GM21786 (cell line): Measurements from ENCODE around the gene BEST1.

Experiments
- ATAC-seq: cut with Tn5 transposase; IDR thresholded peaks from one replicate; pipeline ENCODE4 v1.9.1; 2021; ENCODE audit not compliant: unreplicated experiment

BEST1 gene

DNA sequence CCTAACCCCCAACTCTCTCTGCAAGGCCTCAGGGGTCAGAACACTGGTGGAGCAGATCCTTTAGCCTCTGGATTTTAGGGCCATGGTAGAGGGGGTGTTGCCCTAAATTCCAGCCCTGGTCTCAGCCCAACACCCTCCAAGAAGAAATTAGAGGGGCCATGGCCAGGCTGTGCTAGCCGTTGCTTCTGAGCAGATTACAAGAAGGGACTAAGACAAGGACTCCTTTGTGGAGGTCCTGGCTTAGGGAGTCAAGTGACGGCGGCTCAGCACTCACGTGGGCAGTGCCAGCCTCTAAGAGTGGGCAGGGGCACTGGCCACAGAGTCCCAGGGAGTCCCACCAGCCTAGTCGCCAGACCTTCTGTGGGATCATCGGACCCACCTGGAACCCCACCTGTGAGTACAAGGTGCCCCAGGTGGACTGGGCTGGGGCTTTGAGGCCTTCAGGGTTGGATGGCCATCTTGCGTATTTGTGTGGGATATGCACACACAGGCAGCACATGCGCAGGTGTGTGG is at the start of gene BEST1:
Gene BEST1 (plus strand): TSS at position 317 of the 513 bp plus-strand sequence. CDS start 1,456 bp downstream, outside the sequence.
- no peak for ATAC-seq

DNA sequence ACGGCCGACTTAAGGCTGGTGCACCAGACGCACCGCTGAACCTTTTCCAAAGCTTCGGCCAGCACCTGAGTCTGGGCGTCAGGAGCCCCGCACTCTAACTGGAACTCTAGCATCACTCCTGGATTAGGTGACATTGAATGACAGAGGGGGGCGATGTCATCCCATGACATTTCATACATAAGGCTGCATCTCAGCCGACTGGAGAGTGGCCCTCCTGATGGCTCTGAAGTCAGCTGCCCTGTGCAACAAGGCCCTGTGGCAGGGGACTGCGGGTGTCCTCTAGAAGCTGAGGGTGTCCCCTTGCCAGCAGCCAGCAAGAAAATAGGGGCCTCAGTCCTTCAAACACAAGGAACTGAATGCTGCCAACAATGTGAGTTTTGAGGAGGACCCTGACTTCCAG is 48.8 kb upstream of the BEST1 start:
- no peak for ATAC-seq

GRCh38 chr11:61902313-61902712 is 47.8 kb upstream of the BEST1 start:
- ATAC-seq = no peak

DNA sequence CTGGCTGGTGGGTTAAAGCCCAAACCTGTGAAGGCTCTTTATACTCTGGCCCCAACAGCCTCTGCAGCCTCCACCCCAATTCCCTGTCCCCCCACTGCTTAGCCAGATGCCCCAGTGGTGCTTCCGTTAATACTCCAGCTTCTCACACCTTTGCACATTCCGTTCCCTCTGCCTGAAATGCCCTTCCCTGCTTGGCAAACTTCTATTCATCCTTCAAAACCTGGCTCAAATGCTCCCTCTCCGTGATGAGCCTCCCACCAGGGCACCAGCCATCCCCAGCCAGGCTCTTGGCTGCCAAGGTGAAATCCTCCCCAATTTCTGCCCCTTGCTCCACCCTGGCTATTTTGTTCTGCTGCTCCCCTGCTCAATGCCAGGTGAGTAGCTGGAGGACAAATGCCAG is 46.3 kb upstream of the BEST1 start:
- ATAC-seq = no peak

- no peak for ATAC-seq
Measured at GRCh38 chr11:61904539-61905048, 45.6 kb upstream of the BEST1 start.

DNA sequence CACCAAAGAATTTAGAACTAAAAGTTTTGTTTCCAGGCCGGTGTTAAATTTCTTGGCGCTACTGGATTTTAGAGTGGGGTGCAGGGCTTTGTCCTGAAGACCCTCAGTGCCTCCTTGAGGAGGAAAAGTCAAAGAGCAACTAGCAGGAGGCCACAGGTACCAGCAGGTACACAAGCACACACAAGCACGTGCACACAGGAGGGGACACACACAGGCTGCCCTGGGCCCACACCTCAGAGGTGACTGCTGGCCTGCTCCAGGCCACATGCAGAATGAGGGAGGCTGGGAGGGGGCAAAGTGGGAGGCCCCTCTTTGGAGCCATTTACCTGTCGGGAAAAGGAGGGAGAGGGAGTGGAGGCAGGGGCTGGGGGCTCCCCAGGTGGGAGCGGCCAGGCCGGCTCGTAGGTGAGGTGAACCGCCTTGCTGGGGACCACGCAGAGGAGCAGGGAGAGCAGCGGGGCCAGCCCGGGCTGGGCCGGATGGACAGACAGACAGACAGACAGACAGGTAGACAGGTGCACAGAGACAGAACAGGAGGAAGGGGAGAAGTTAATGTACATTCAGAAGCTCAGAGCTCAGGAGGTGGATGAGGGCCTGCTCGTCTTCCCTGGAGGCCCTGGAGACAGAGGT is 45.0 kb upstream of the BEST1 start:
- ATAC-seq = no peak

DNA sequence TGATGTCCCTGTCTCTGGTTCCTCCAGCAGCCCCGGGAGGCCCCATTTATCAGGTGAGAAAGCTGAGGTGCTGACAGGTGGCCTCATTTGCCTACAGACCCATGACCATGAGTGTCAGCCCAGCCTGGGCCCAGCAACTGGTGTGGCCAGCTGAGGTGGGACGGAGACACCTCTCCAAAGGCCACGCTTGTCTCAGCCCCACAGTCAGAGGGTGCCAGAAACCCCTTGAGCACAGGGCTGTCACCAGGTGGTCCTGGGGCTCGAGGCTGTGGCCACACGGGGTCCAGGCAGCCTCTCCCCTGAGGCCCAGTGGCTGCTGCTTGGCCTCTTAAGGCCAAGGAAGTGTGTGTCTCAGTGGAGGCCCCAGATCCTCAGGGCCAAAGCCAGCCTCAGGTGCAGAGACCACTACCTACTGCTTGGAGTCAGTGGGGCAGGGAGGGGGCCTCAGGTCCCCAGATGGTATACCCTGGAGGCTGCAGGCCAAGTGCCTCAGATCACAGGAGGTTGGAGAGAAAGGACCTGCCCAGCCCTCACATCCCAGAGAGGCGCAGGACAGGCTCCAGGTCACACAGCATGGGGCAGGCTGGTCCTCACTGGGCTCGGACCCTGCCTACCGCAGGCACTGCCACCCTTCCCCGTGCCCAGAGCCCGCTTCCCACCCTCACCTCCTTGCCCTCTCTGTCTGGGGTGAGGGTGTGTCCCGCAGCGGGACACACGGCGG is 44.2 kb upstream of the BEST1 start:
- no peak for ATAC-seq

DNA sequence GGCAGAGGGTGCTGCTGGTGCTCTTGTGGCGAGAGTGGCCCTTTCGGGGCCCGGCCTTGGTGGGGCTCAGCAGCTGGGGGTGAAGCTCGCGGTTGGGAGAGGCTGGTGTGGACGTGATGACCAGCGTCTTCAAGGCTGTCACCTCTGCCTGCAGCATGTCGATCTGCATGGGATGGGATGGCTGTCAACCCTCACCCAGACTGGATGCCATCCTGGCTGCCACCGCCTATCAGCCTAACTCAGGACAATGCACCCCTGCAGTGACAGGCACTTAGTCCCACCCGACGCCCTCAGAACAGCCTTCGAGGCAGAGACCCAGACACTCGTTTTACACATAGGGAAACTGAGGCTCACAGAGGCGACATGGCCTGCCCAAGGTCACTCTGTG is 43.6 kb upstream of the BEST1 start:
- ATAC-seq = no peak

- ATAC-seq = no peak
Measured at GRCh38 chr11:61907282-61907681, 42.9 kb upstream of the BEST1 start.

DNA sequence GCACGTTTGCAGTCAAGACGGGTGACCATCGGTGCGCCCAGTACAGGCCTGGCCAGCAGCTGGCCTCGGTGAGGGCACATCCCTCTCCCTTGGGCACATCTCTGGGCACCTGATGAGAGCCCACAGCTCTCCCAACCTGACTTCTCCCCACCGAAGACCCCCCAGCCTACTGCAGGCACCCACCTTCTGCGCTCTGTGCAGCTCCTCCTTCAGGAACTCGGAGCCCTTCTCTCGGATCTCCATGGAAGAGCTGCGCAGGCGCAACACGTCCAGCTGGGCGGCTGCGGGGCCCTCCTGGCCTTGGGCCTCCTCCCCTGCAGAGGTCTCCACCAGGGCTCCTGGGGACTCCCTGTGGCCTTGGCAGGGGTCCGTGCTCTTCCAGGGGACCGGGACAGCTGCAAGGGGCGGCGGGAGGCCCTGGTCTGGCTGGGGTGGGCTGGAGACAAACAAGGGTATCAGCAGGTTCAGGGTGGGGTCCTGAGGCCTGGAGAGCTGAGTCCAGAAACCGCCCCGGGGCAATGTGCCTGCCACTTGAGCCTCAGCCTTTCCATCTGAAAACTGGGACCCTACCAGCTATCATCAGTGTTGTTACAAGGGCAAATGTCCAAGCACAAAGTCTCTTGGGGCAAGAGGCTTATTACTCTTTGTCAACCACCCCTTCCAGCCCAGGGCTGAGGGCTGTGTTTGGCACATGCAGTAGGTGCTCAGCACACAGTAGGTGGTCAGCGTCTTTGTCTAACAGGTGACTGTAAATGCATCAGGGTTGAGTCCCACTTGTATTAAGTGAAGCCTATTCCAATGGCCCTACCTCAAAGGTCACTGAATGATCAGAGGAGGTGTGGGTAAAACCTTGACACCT is 42.1 kb upstream of the BEST1 start:
- no peak for ATAC-seq

- ATAC-seq = no peak
Measured at GRCh38 chr11:61908730-61909316, 41.3 kb upstream of the BEST1 start.

- ATAC-seq = no peak
Measured at GRCh38 chr11:61910187-61911127, 39.7 kb upstream of the BEST1 start.

- no peak for ATAC-seq
Measured at GRCh38 chr11:61911128-61911700, 38.9 kb upstream of the BEST1 start.

- ATAC-seq = no peak
Measured at GRCh38 chr11:61911701-61912529, 38.2 kb upstream of the BEST1 start.

DNA sequence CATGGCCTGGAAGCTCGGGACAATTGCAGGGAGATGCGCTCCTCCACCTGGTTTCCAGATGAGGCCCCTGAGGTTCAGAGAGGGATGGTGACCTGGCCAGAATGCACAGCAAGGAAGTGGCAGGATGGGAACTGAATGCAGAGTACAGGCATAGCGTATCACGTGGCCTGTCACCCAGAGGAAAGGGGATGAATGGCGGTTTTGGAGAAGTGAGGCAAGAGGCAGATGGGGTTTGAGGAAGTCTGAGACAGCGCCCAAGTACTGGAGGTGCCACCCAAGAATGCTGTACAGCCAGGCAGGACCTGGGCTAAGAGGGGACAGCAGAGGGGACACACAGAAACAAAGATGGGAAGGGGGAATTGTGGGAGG is 37.6 kb upstream of the BEST1 start:
- no peak for ATAC-seq

- ATAC-seq = no peak
Measured at GRCh38 chr11:61912991-61913698, 37.0 kb upstream of the BEST1 start.

DNA sequence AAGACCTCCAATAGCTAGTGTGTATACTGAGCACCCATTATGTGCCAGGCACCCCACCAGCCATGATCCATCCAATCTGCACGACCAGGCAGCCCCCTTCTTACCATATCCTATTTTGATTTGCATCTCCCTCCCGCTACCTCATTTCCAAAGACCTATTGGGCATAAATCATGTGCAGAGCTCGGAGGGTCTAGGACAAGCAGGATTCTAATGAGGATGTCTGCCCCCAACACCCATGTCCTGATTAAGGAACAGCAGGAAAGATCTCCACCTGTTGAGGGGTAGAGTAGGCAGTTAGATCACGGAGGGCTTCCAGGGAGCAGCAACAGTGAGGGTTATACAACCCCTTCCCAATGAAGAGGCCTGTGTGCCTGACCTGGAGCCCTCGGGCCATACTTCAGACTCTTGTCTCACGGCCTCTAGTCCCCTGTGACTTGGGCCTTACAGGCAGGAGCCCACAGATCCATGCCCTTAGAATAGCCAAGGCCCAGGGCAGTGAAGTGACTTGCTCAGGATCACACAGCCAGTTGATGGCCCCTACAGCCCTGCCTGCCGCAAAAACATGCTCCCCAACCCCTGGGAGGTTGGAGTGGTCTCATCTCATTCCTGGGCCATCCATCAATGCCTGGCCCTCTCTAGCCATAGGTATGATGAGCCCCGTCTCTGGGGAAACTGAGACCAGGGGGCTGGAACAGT is 36.3 kb upstream of the BEST1 start:
- no peak for ATAC-seq
